ENCODE measurements around the gene HIPK4.

- TF ChIP-seq POLR2A (IDR thresholded peaks at IDR 0.05): no peak
- TF ChIP-seq, protein P1, sequence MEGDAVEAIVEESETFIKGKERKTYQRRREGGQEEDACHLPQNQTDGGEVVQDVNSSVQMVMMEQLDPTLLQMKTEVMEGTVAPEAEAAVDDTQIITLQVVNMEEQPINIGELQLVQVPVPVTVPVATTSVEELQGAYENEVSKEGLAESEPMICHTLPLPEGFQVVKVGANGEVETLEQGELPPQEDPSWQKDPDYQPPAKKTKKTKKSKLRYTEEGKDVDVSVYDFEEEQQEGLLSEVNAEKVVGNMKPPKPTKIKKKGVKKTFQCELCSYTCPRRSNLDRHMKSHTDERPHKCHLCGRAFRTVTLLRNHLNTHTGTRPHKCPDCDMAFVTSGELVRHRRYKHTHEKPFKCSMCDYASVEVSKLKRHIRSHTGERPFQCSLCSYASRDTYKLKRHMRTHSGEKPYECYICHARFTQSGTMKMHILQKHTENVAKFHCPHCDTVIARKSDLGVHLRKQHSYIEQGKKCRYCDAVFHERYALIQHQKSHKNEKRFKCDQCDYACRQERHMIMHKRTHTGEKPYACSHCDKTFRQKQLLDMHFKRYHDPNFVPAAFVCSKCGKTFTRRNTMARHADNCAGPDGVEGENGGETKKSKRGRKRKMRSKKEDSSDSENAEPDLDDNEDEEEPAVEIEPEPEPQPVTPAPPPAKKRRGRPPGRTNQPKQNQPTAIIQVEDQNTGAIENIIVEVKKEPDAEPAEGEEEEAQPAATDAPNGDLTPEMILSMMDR (IDR thresholded peaks at IDR 0.05): no peak
Measured at GRCh38 chr19:40394816-40395210, 4.8 kb upstream of the HIPK4 start.

Data from right lobe of liver (tissue), 4 donors.